Caco-2 (cell line): ENCODE data around the gene DLG2. TPM values are rescaled to one million over a fixed set of nuclear protein-coding genes. Genes with fewer than 3 reads are reported as not detected.

ENCODE experiments used
- BruUV-seq: library from RNA; stranded (reverse); fragments of 400-500 nt; replicated peaks from 2 replicates; lab custom pipeline; 2021; lab: Mats Ljungman, UMichigan
- CTCF ChIA-PET: fragments of 300-600 bp; sonication (Branson Sonifier 250); formaldehyde crosslinking; loops from one replicate; lab custom pipeline; 2022; ENCODE audit warnings: antibody characterized with exemption; lab: Charles Lee
- POLR2A ChIA-PET: fragments of 300-600 bp; sonication (Branson Sonifier 250); formaldehyde crosslinking; loops from one replicate; lab custom pipeline; 2022; ENCODE audit warnings: antibody characterized with exemption; lab: Charles Lee
- DNase-seq, 2 experiments: peaks; one replicate each; pipeline versions ENCODE4 v3.0.0 to v3.0.0-alpha.2; 2020 to 2022
- H3K27me3 ChIP-seq: replicated peaks from 2 replicates; pipeline ENCODE4 v1.6.0; 2011; ENCODE audit warnings: low read length; ENCODE audit not compliant: control insufficient read depth, insufficient read depth
- H3K36me3 ChIP-seq: 2 replicates; pipeline ENCODE4 v1.5.1; 2011; ENCODE audit warnings: low read length; ENCODE audit not compliant: control insufficient read depth, insufficient read depth
- H3K4me1 ChIP-seq: fragments of 250-450 bp; sonication (Bioruptor Pico); 2 replicates; pipeline ENCODE4 v1.5.1; 2020; ENCODE audit warnings: mild to moderate bottlenecking
- H3K4me3 ChIP-seq: 2 replicates; pipeline ENCODE4 v1.5.1; 2011; ENCODE audit warnings: low read depth, mild to moderate bottlenecking, control low read depth, low read length
- H3K9me3 ChIP-seq: fragments of 250-450 bp; sonication (Bioruptor Pico); 2 replicates; pipeline ENCODE4 v1.5.1; 2020; ENCODE audit warnings: mild to moderate bottlenecking, moderate library complexity
- H3K27ac Mint-ChIP-seq: one replicate; pipeline ENCODE4 v1.8.0; 2022; ENCODE audit warnings: mixed read lengths; ENCODE audit not compliant: unreplicated experiment
- H3K27me3 Mint-ChIP-seq: one replicate; pipeline ENCODE4 v1.8.0; 2022; ENCODE audit warnings: mixed read lengths; ENCODE audit not compliant: insufficient read depth, unreplicated experiment
- H3K36me3 Mint-ChIP-seq: one replicate; pipeline ENCODE4 v1.8.0; 2022; ENCODE audit warnings: mild to moderate bottlenecking, mixed read lengths; ENCODE audit not compliant: insufficient read depth, unreplicated experiment
- H3K4me1 Mint-ChIP-seq: one replicate; pipeline ENCODE4 v1.8.0; 2022; ENCODE audit warnings: low read depth, mixed read lengths; ENCODE audit not compliant: unreplicated experiment
- H3K4me3 Mint-ChIP-seq: one replicate; pipeline ENCODE4 v1.8.0; 2022; ENCODE audit warnings: mild to moderate bottlenecking, moderate library complexity, mixed read lengths; ENCODE audit not compliant: unreplicated experiment
- H3K9me3 Mint-ChIP-seq: one replicate; pipeline ENCODE4 v1.8.0; 2022; ENCODE audit warnings: mixed read lengths; ENCODE audit not compliant: unreplicated experiment
- CTCF ChIP-seq, 2 experiments: fragments of 200-600 bp in 1 of 2; IDR thresholded peaks; 1 replicate in 1 of 2; 2 replicates in 1 of 2; pipeline versions ENCODE4 v1.5.1 to v1.8.0; 2011 to 2022; ENCODE audit warnings: antibody characterized with exemption in 1 of 2, control low read depth in 1 of 2, inconsistent platforms in 1 of 2, low read depth in 1 of 2, low read length in 1 of 2, mild to moderate bottlenecking in 1 of 2, moderate library complexity in 1 of 2; ENCODE audit not compliant: insufficient read depth in 1 of 2, severe bottlenecking in 1 of 2, unreplicated experiment in 1 of 2
- intact Hi-C: fragments of 100-400 bp; cut with micrococcal nuclease; formaldehyde crosslinking; loops from one replicate; pipeline ENCODE4 v1.10.0; 2022; ENCODE audit not compliant: unreplicated experiment
- total RNA-seq: library from RNA; stranded (reverse); gene quantifications from 2 replicates; pipeline ENCODE4 v1.2.3, GENCODE V29; 2022

The DLG2 gene
- total RNA-seq, 1 experiment from 2014 or later = 21.6 TPM

- Histone ChIP-seq H3K27me3 (no peaks in the 10 kb centered on the region), H3K36me3 (peaks cover 3% of the 10 kb centered on the region), H3K9me3 (no peaks in the 10 kb centered on the region), H3K4me3 (peak within 1 kb of the TSS; percentile 91), H3K4me1 (0 out of 2 replicates have a peak, but pooled peaks cover 9% of the 10 kb centered on the region)
- BruUV-seq = no TSS peak
- Mint-ChIP-seq H3K4me3 (peak within 1 kb of the TSS; percentile 91), H3K9me3 (no peaks in the 10 kb centered on the region), H3K4me1 (peaks cover 25% of the 10 kb centered on the region), H3K36me3 (peaks cover 52% of the 10 kb centered on the region), H3K27me3 (no peaks in the 10 kb centered on the region), H3K27ac (peak within 1 kb of the TSS; percentile 87)
- ChIA-PET POLR2A (interaction anchor here (0.5 to 2.1 kb wide), 12 partner anchors 10 to 496 kb away, joined by 3 to 22 read pairs (median 4); partner anchors contain the start of genes SYTL2, TMEM126A and TMEM126B), CTCF (interaction anchor here (0.7 to 2.7 kb wide), 4 partner anchors 17 to 145 kb away, joined by 3 to 13 read pairs (median 4); partner anchors contain the start of genes DLG2, TMEM126A and TMEM126B)
- DNase-seq = peak; percentile 99 to 100
- no peak for TF ChIP-seq CTCF (IDR thresholded peaks at IDR 0.05; ENCODE audit: insufficient read depth in 1 of 2, low read depth in 1 of 2, low read length in 1 of 2, severe bottlenecking in 1 of 2, unreplicated experiment in 1 of 2)
- intact Hi-C loops = loop anchor here (1.0 to 10.0 kb wide), 6 partner anchors 17 to 640 kb away; partner anchors contain the start of genes EED, HIKESHI and TMEM126B
Measured at GRCh38 chr11:85664615-85665481, 37.7 kb upstream of the DLG2 start, which contains the start of gene CREBZF. Gene CREBZF (minus strand): TSS chr11:85665129. CDS start chr11:85664875, 254 bp downstream.

GRCh38 chr11:85663753-85664614, 36.8 kb upstream of the DLG2 start:
- H3K9me3 Mint-ChIP-seq = no peaks in the 10 kb centered on the region
- H3K27ac Mint-ChIP-seq = peak overlapping the region; percentile 87
- ChIA-PET CTCF (interaction anchor here (1.0 to 2.7 kb wide), 6 partner anchors 14 to 162 kb away, joined by 3 to 13 read pairs (median 4); partner anchors contain the start of genes DLG2, TMEM126A and TMEM126B), POLR2A (interaction anchor here (0.5 to 2.1 kb wide), 7 partner anchors 9 to 192 kb away, joined by 3 to 22 read pairs (median 3); partner anchors contain the start of genes TMEM126A and TMEM126B)
- Histone ChIP-seq H3K27me3 (no peaks in the 10 kb centered on the region), H3K4me1 (peaks cover 9% of the 10 kb centered on the region; the same call in 1 of the 2 replicates), H3K4me3 (peak overlapping the region; percentile 91), H3K36me3 (peaks cover 4% of the 10 kb centered on the region), H3K9me3 (no peaks in the 10 kb centered on the region)
- no peaks in the 10 kb centered on the region for H3K27me3 Mint-ChIP-seq
- no TSS peak for BruUV-seq
- peak; percentile 73 to 87 for TF ChIP-seq CTCF (IDR thresholded peaks at IDR 0.05; ENCODE audit: insufficient read depth in 1 of 2, low read depth in 1 of 2, low read length in 1 of 2, severe bottlenecking in 1 of 2, unreplicated experiment in 1 of 2)
- H3K36me3 Mint-ChIP-seq = peaks cover 61% of the 10 kb centered on the region
- H3K4me1 Mint-ChIP-seq = peaks cover 29% of the 10 kb centered on the region
- intact Hi-C loops = loop anchor here (1.0 to 10.0 kb wide), 5 partner anchors 16 to 641 kb away; partner anchors contain the start of genes EED, HIKESHI and TMEM126B
- peak overlapping the region; percentile 91 for H3K4me3 Mint-ChIP-seq
- DNase-seq = peak; percentile 89 to 92
